ENCODE data around the gene CLCN3. TPM values are rescaled to one million over a fixed set of nuclear protein-coding genes. Genes with fewer than 3 reads are reported as not detected.
"Not testable (repeated sequence)": the region's sequence is repeated elsewhere in the genome, so short reads cannot be mapped to it uniquely, and the experiment has no call there.

The CLCN3 gene
- total RNA-seq, 2 donors from 2014 or later: 18.4 to 27.3 TPM

GRCh38 chr4:169665046-169665737, 44.8 kb downstream of the CLCN3 start:
- Mint-ChIP-seq H3K4me3 (peak overlapping the region; percentile 9), H3K27ac (no peak overlapping the region), H3K4me1 (peaks cover 21% of the 10 kb centered on the region), H3K27me3 (no peaks in the 10 kb centered on the region), H3K36me3 (ENCODE audit: low read depth) (no peaks in the 10 kb centered on the region)
- DNase-seq: no peak
- no peak for ATAC-seq
- no peaks in the 10 kb centered on the region for H3K9me3 ChIP-seq (ENCODE audit: control insufficient read depth, low read length, poor library complexity, severe bottlenecking)

GRCh38 chr4:169668069-169668721, 47.8 kb downstream of the CLCN3 start:
- peak overlapping the region; percentile 2 for H3K27ac Mint-ChIP-seq
- no peaks in the 10 kb centered on the region for H3K36me3 Mint-ChIP-seq (ENCODE audit: low read depth)
- ATAC-seq: no peak

GRCh38 chr4:169675825-169676224, 55.4 kb downstream of the CLCN3 start:
- no peak for ATAC-seq
- no peaks in the 10 kb centered on the region for H3K27me3 Mint-ChIP-seq
- DNase-seq: no peak
- H3K4me3 Mint-ChIP-seq: no peak overlapping the region
- H3K36me3 Mint-ChIP-seq (ENCODE audit: low read depth): peaks cover 6% of the 10 kb centered on the region
- no peaks in the 10 kb centered on the region for H3K9me3 ChIP-seq (ENCODE audit: control insufficient read depth, low read length, poor library complexity, severe bottlenecking)
- H3K27ac Mint-ChIP-seq: no peak overlapping the region
- peaks cover 4% of the 10 kb centered on the region for H3K4me1 Mint-ChIP-seq

More at GRCh38 chr4:169668069-169668721, 47.8 kb downstream of the CLCN3 start:
- no peak for DNase-seq
- Mint-ChIP-seq H3K27me3 (no peaks in the 10 kb centered on the region), H3K4me3 (no peak overlapping the region), H3K4me1 (peaks cover 17% of the 10 kb centered on the region)
- H3K9me3 ChIP-seq (ENCODE audit: control insufficient read depth, low read length, poor library complexity, severe bottlenecking): no peaks in the 10 kb centered on the region

GRCh38 chr4:169677150-169677748, 56.9 kb downstream of the CLCN3 start:
- Mint-ChIP-seq H3K27ac (no peak overlapping the region), H3K4me3 (no peak overlapping the region), H3K4me1 (peaks cover 2% of the 10 kb centered on the region), H3K27me3 (no peaks in the 10 kb centered on the region), H3K36me3 (ENCODE audit: low read depth) (peaks cover 6% of the 10 kb centered on the region)
- DNase-seq (no peak), ATAC-seq (no peak)
- H3K9me3 ChIP-seq (ENCODE audit: control insufficient read depth, low read length, poor library complexity, severe bottlenecking): no peaks in the 10 kb centered on the region

- not testable (repeated sequence) for H3K36me3 Mint-ChIP-seq (ENCODE audit: low read depth); ATAC-seq; H3K4me1 Mint-ChIP-seq; H3K27ac Mint-ChIP-seq; H3K27me3 Mint-ChIP-seq; DNase-seq; H3K9me3 ChIP-seq (ENCODE audit: control insufficient read depth, low read length, poor library complexity, severe bottlenecking); H3K4me3 Mint-ChIP-seq
These were observed 58.1 kb downstream of the CLCN3 start for GRCh38 chr4:169678486-169678885.

- not testable (repeated sequence) for H3K27ac Mint-ChIP-seq; H3K9me3 ChIP-seq (ENCODE audit: control insufficient read depth, low read length, poor library complexity, severe bottlenecking); H3K27me3 Mint-ChIP-seq; H3K36me3 Mint-ChIP-seq (ENCODE audit: low read depth); H3K4me3 Mint-ChIP-seq; ATAC-seq; DNase-seq; H3K4me1 Mint-ChIP-seq
These were observed 58.7 kb downstream of the CLCN3 start for GRCh38 chr4:169678951-169679591.

GRCh38 chr4:169682372-169683047, 62.1 kb downstream of the CLCN3 start:
- ATAC-seq: no peak
- peaks cover 6% of the 10 kb centered on the region for H3K36me3 Mint-ChIP-seq (ENCODE audit: low read depth)

GRCh38 chr4:169689681-169690080, 69.3 kb downstream of the CLCN3 start:
- ATAC-seq (no peak), DNase-seq (no peak)
- no peak overlapping the region for H3K27ac Mint-ChIP-seq
- H3K9me3 ChIP-seq (ENCODE audit: control insufficient read depth, low read length, poor library complexity, severe bottlenecking): no peaks in the 10 kb centered on the region
- no peaks in the 10 kb centered on the region for H3K27me3 Mint-ChIP-seq
- H3K4me1 Mint-ChIP-seq: peaks cover 2% of the 10 kb centered on the region
- no peak overlapping the region for H3K4me3 Mint-ChIP-seq
- H3K36me3 Mint-ChIP-seq (ENCODE audit: low read depth): no peaks in the 10 kb centered on the region

More at GRCh38 chr4:169682372-169683047, 62.1 kb downstream of the CLCN3 start:
- no peak for DNase-seq
- H3K27me3 Mint-ChIP-seq: no peaks in the 10 kb centered on the region
- no peak overlapping the region for H3K4me3 Mint-ChIP-seq
- no peaks in the 10 kb centered on the region for H3K9me3 ChIP-seq (ENCODE audit: control insufficient read depth, low read length, poor library complexity, severe bottlenecking)
- no peaks in the 10 kb centered on the region for H3K4me1 Mint-ChIP-seq
- H3K27ac Mint-ChIP-seq: no peak overlapping the region

GRCh38 chr4:169690787-169691186, 70.4 kb downstream of the CLCN3 start:
- H3K4me1 Mint-ChIP-seq: peaks cover 2% of the 10 kb centered on the region
- no peaks in the 10 kb centered on the region for H3K27me3 Mint-ChIP-seq
- H3K4me3 Mint-ChIP-seq: no peak overlapping the region
- H3K9me3 ChIP-seq (ENCODE audit: control insufficient read depth, low read length, poor library complexity, severe bottlenecking): no peaks in the 10 kb centered on the region
- DNase-seq: no peak
- ATAC-seq: no peak
- H3K36me3 Mint-ChIP-seq (ENCODE audit: low read depth): no peaks in the 10 kb centered on the region
- peak overlapping the region; percentile 19 for H3K27ac Mint-ChIP-seq

GRCh38 chr4:169698331-169698730, 78.0 kb downstream of the CLCN3 start:
- no peak for DNase-seq
- H3K4me3 Mint-ChIP-seq: no peak overlapping the region
- no peak for ATAC-seq
- peaks cover 6% of the 10 kb centered on the region for H3K36me3 Mint-ChIP-seq (ENCODE audit: low read depth)
- no peaks in the 10 kb centered on the region for H3K27me3 Mint-ChIP-seq
- H3K27ac Mint-ChIP-seq: peak overlapping the region; percentile 69
- no peaks in the 10 kb centered on the region for H3K4me1 Mint-ChIP-seq
- H3K9me3 ChIP-seq (ENCODE audit: control insufficient read depth, low read length, poor library complexity, severe bottlenecking): no peaks in the 10 kb centered on the region

GRCh38 chr4:169707958-169708643, 87.7 kb downstream of the CLCN3 start:
- no peak for DNase-seq
- Mint-ChIP-seq H3K4me1 (peaks cover 5% of the 10 kb centered on the region), H3K27ac (peak overlapping the region; percentile 77), H3K36me3 (ENCODE audit: low read depth) (peaks cover 9% of the 10 kb centered on the region), H3K27me3 (no peaks in the 10 kb centered on the region), H3K4me3 (no peak overlapping the region)
- H3K9me3 ChIP-seq (ENCODE audit: control insufficient read depth, low read length, poor library complexity, severe bottlenecking): no peaks in the 10 kb centered on the region
- no peak for ATAC-seq

- H3K27me3 Mint-ChIP-seq: no peaks in the 10 kb centered on the region
- H3K4me1 Mint-ChIP-seq: peaks cover 4% of the 10 kb centered on the region
- no peak overlapping the region for H3K4me3 Mint-ChIP-seq
- DNase-seq (no peak), ATAC-seq (no peak)
- peak overlapping the region; percentile 11 for H3K27ac Mint-ChIP-seq
- no peaks in the 10 kb centered on the region for H3K9me3 ChIP-seq (ENCODE audit: control insufficient read depth, low read length, poor library complexity, severe bottlenecking)
- H3K36me3 Mint-ChIP-seq (ENCODE audit: low read depth): peaks cover 2% of the 10 kb centered on the region
These were observed 95.4 kb downstream of the CLCN3 start for GRCh38 chr4:169715826-169716225.
